ENCODE results near the gene FRMD4A.

The FRMD4A gene

GRCh38 chr10:14191407-14191806, 139.3 kb downstream of the FRMD4A start:
- CTCF ChIA-PET = interaction anchor here (0.9 kb wide), 1 partner anchor 781 kb away, joined by 3 read pairs; no protein-coding TSS in a partner anchor
- no peak overlapping the region for H3K4me3 Mint-ChIP-seq
- no peak for DNase-seq
- no peaks in the 10 kb centered on the region for H3K36me3 Mint-ChIP-seq
- peaks cover 60% of the 10 kb centered on the region for H3K27me3 Mint-ChIP-seq
- peaks cover 5% of the 10 kb centered on the region for H3K4me1 Mint-ChIP-seq
- no peak overlapping the region for H3K27ac Mint-ChIP-seq
- H3K9me3 Mint-ChIP-seq = no peaks in the 10 kb centered on the region

- H3K9me3 Mint-ChIP-seq = no peaks in the 10 kb centered on the region
- peaks cover 59% of the 10 kb centered on the region for H3K27me3 Mint-ChIP-seq
- DNase-seq = no peak
- no peak overlapping the region for H3K27ac Mint-ChIP-seq
- peaks cover 12% of the 10 kb centered on the region for H3K4me1 Mint-ChIP-seq
- H3K4me3 Mint-ChIP-seq = no peak overlapping the region
- H3K36me3 Mint-ChIP-seq = no peaks in the 10 kb centered on the region
- CTCF ChIA-PET = interaction anchor here (0.7 kb wide), 1 partner anchor 10 kb away, joined by 3 read pairs; no protein-coding TSS in a partner anchor
Observed at GRCh38 chr10:14190702-14191101, 140.0 kb downstream of the FRMD4A start.

- H3K27me3 Mint-ChIP-seq = peaks cover 55% of the 10 kb centered on the region
- H3K9me3 Mint-ChIP-seq = no peaks in the 10 kb centered on the region
- DNase-seq = no peak
- peaks cover 4% of the 10 kb centered on the region for H3K36me3 Mint-ChIP-seq
- CTCF ChIA-PET = interaction anchor here (0.6 to 2.6 kb wide), 5 partner anchors 9 to 399 kb away, joined by 3 to 15 read pairs (median 8); no protein-coding TSS in a partner anchor
- H3K27ac Mint-ChIP-seq = peak overlapping the region; percentile 64
- H3K4me3 Mint-ChIP-seq = no peak overlapping the region
- H3K4me1 Mint-ChIP-seq = peaks cover 36% of the 10 kb centered on the region
Observed at GRCh38 chr10:14186245-14186644, 144.5 kb downstream of the FRMD4A start.

GRCh38 chr10:14185316-14186045, 145.2 kb downstream of the FRMD4A start:
- H3K9me3 Mint-ChIP-seq = no peaks in the 10 kb centered on the region
- CTCF ChIA-PET = interaction anchor here (0.6 to 2.6 kb wide), 8 partner anchors 10 to 436 kb away, joined by 3 to 15 read pairs (median 4); no protein-coding TSS in a partner anchor
- H3K36me3 Mint-ChIP-seq = peaks cover 4% of the 10 kb centered on the region
- peak; percentile 72 for DNase-seq
- peaks cover 36% of the 10 kb centered on the region for H3K4me1 Mint-ChIP-seq
- H3K27ac Mint-ChIP-seq = peak overlapping the region; percentile 95
- peak overlapping the region; percentile 62 for H3K4me3 Mint-ChIP-seq
- peaks cover 57% of the 10 kb centered on the region for H3K27me3 Mint-ChIP-seq

- Mint-ChIP-seq H3K9me3 (no peaks in the 10 kb centered on the region), H3K36me3 (peaks cover 4% of the 10 kb centered on the region), H3K27me3 (peaks cover 58% of the 10 kb centered on the region), H3K27ac (peak overlapping the region; percentile 95), H3K4me3 (peak overlapping the region; percentile 62), H3K4me1 (peaks cover 36% of the 10 kb centered on the region)
- peak; percentile 74 for DNase-seq
- CTCF ChIA-PET = interaction anchor here (0.6 to 2.6 kb wide), 6 partner anchors 11 to 435 kb away, joined by 3 to 15 read pairs (median 6); no protein-coding TSS in a partner anchor
Observed at GRCh38 chr10:14184841-14185315, 145.8 kb downstream of the FRMD4A start.

GRCh38 chr10:14182781-14183180, 147.9 kb downstream of the FRMD4A start:
- H3K4me3 Mint-ChIP-seq = no peak overlapping the region
- H3K4me1 Mint-ChIP-seq = peaks cover 36% of the 10 kb centered on the region
- H3K27ac Mint-ChIP-seq = no peak overlapping the region
- CTCF ChIA-PET = no interaction called here
- no peaks in the 10 kb centered on the region for H3K9me3 Mint-ChIP-seq
- DNase-seq = no peak
- H3K27me3 Mint-ChIP-seq = peaks cover 52% of the 10 kb centered on the region
- peaks cover 4% of the 10 kb centered on the region for H3K36me3 Mint-ChIP-seq

GRCh38 chr10:14181567-14181936, 149.2 kb downstream of the FRMD4A start:
- peaks cover 4% of the 10 kb centered on the region for H3K36me3 Mint-ChIP-seq
- H3K27me3 Mint-ChIP-seq = peaks cover 58% of the 10 kb centered on the region
- H3K27ac Mint-ChIP-seq = no peak overlapping the region
- no peak overlapping the region for H3K4me3 Mint-ChIP-seq
- no peaks in the 10 kb centered on the region for H3K9me3 Mint-ChIP-seq
- peaks cover 32% of the 10 kb centered on the region for H3K4me1 Mint-ChIP-seq
- DNase-seq = no peak
- CTCF ChIA-PET = interaction anchor here (0.8 kb wide), 1 partner anchor 25 kb away, joined by 3 read pairs; no protein-coding TSS in a partner anchor

GRCh38 chr10:14180911-14181566, 149.7 kb downstream of the FRMD4A start:
- Mint-ChIP-seq H3K27me3 (peaks cover 58% of the 10 kb centered on the region), H3K27ac (no peak overlapping the region), H3K4me3 (no peak overlapping the region), H3K9me3 (no peaks in the 10 kb centered on the region), H3K4me1 (peaks cover 27% of the 10 kb centered on the region), H3K36me3 (peaks cover 4% of the 10 kb centered on the region)
- DNase-seq = no peak
- CTCF ChIA-PET = interaction anchor here (0.8 to 1.7 kb wide), 2 partner anchors 16 to 24 kb away, joined by 3 to 4 read pairs; no protein-coding TSS in a partner anchor

GRCh38 chr10:14179251-14179650, 151.5 kb downstream of the FRMD4A start:
- Mint-ChIP-seq H3K27ac (no peak overlapping the region), H3K4me1 (peaks cover 13% of the 10 kb centered on the region), H3K27me3 (peaks cover 76% of the 10 kb centered on the region), H3K9me3 (no peaks in the 10 kb centered on the region), H3K4me3 (no peak overlapping the region), H3K36me3 (peaks cover 4% of the 10 kb centered on the region)
- no peak for DNase-seq
- CTCF ChIA-PET = no interaction called here

- H3K27me3 Mint-ChIP-seq = peaks cover 71% of the 10 kb centered on the region
- no peaks in the 10 kb centered on the region for H3K36me3 Mint-ChIP-seq
- peak overlapping the region; percentile 59 for H3K4me3 Mint-ChIP-seq
- CTCF ChIA-PET = interaction anchor here (1.5 to 1.9 kb wide), 2 partner anchors 12 to 23 kb away, joined by 3 to 8 read pairs; no protein-coding TSS in a partner anchor
- H3K4me1 Mint-ChIP-seq = peaks cover 15% of the 10 kb centered on the region
- no peak overlapping the region for H3K27ac Mint-ChIP-seq
- H3K9me3 Mint-ChIP-seq = no peaks in the 10 kb centered on the region
- DNase-seq = peak; percentile 36
Observed at GRCh38 chr10:14173706-14174594, 156.8 kb downstream of the FRMD4A start.

- Mint-ChIP-seq H3K27ac (no peak overlapping the region), H3K9me3 (no peaks in the 10 kb centered on the region), H3K36me3 (no peaks in the 10 kb centered on the region), H3K27me3 (peaks cover 70% of the 10 kb centered on the region), H3K4me3 (peak overlapping the region; percentile 59), H3K4me1 (peaks cover 15% of the 10 kb centered on the region)
- no peak for DNase-seq
- CTCF ChIA-PET = interaction anchor here (1.5 to 1.9 kb wide), 2 partner anchors 13 to 24 kb away, joined by 3 to 8 read pairs; no protein-coding TSS in a partner anchor
Observed at GRCh38 chr10:14173391-14173705, 157.4 kb downstream of the FRMD4A start.

- peaks cover 15% of the 10 kb centered on the region for H3K4me1 Mint-ChIP-seq
- H3K36me3 Mint-ChIP-seq = no peaks in the 10 kb centered on the region
- peaks cover 74% of the 10 kb centered on the region for H3K27me3 Mint-ChIP-seq
- no peak overlapping the region for H3K4me3 Mint-ChIP-seq
- no peak for DNase-seq
- no peak overlapping the region for H3K27ac Mint-ChIP-seq
- CTCF ChIA-PET = interaction anchor here (1.9 kb wide), 1 partner anchor 13 kb away, joined by 8 read pairs; no protein-coding TSS in a partner anchor
- H3K9me3 Mint-ChIP-seq = no peaks in the 10 kb centered on the region
Observed at GRCh38 chr10:14172336-14172950, 158.3 kb downstream of the FRMD4A start.

GRCh38 chr10:14171336-14171735, 159.4 kb downstream of the FRMD4A start:
- H3K9me3 Mint-ChIP-seq = no peaks in the 10 kb centered on the region
- no peak overlapping the region for H3K27ac Mint-ChIP-seq
- H3K4me1 Mint-ChIP-seq = peaks cover 15% of the 10 kb centered on the region
- no peaks in the 10 kb centered on the region for H3K36me3 Mint-ChIP-seq
- no peak for DNase-seq
- peaks cover 66% of the 10 kb centered on the region for H3K27me3 Mint-ChIP-seq
- H3K4me3 Mint-ChIP-seq = no peak overlapping the region
- CTCF ChIA-PET = no interaction called here
